Measurements from ENCODE around the gene SORD.

DNA sequence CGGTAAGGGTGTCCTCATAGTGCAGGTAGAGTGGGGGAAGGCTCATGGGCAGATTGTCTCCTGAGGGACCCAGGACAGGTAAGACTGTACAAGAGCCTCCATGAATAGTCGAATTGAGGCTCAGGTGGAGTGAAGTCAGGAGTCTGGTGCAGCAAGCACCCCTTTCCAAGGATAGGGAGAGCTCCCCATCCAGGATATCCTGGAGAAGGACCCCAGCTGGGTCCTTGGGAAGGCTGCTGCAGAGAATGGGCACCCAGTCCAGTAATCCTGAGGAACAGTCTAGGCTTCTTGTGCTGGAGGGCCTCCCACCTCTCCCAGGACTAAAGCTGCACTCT lies 91.7 kb downstream of the SORD start:
- TF ChIP-seq POLR2A (IDR thresholded peaks at IDR 0.05) (no peak), CTCF (IDR thresholded peaks at IDR 0.05) (no peak)

Data from body of pancreas (tissue), 4 donors.